A549 treated with GW870086 at 1 μM for 4 hours (cell line): ENCODE results near the gene CPLANE2. TPM values are rescaled to one million over a fixed set of nuclear protein-coding genes. Genes with fewer than 3 reads are reported as not detected.

ENCODE experiments used
- total RNA-seq: library from RNA; stranded (reverse); fragments of 200-300 nt; extraction: Qiagen RNA extraction; gene quantifications from 5 replicates; pipeline ENCODE4 v1.2.3, GENCODE V29; 2022; ENCODE audit warnings: low read depth

The CPLANE2 gene, protein sequence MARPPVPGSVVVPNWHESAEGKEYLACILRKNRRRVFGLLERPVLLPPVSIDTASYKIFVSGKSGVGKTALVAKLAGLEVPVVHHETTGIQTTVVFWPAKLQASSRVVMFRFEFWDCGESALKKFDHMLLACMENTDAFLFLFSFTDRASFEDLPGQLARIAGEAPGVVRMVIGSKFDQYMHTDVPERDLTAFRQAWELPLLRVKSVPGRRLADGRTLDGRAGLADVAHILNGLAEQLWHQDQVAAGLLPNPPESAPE
- total RNA-seq = 3.2 to 4.3 TPM (median 3.4 TPM) in 5 replicates

DNA sequence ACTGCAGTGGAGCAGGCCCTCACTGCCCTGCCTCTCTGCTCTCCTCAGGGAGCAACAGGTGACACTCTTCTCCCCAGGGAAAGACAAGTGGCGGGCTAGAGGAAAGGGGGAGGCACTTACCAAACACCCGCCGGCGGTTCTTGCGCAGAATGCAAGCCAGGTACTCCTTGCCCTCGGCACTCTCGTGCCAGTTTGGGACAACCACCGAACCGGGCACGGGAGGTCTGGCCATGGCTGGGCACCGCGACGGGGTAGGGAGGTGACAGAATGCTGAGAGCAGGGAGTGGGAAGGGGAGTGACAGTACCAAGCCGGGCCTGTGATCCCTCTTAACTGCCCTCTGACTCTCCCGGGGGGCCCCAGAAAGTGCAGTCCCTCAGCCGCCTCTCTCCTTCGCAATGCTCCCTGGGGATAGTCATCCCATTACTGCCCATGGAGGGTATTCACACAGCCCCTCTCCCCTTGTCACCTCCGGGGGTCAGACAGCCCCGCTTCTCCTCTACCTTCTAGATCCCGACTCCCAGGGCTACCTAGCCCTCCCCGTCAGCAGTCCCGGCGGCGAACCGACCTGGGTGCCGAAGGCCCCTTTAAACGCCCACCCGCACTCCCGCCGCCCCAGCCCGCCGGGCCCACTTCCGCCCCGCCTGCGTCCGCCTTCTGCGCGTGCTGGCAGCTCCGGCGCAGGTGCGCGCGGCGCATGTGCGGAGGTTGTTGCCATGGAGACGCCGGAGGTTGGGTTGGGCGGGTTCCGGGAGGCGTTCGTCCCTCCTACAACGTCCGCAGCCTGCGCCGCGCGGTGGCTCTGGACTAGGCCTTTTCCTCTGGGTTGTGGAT lies at the start of gene CPLANE2:
Gene CPLANE2 (minus strand): TSS at position 673 of the 832 bp plus-strand sequence. CDS start 441 bp downstream, at position 232.

DNA sequence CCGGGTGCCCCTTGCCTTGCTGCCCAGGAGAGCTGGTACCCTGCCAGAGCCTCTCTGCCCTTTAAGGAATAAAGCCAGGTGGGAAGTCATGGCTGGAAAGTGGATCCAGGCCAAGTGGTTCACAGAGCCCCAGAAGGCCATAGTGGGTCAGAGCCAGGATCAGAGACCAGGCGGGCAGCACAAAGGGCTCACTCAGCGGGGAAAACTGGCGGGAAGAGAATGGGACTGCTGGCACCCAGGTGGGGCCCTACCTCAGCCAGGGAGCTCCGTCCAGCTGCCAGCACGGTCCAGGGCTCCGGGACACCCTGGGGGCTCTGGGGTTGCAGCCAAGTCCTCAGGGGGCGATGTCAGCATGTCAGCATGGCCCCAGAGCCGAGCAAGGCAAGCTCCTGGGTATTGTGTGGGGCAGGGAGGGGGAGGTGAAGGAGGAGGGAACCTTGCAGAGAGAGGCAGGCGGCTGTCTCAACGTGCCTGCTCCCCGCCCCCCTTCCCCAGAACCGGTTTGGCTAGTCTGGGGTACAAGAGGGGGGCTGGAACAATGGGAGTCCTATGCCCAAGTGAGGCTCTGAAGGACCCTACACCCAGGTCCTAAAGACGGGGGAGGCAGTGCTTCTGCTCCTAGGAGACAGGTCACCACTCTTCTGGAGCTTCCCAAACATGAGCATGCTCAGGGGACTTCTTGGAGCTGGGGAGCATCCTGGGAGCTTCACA lies 24.6 kb downstream of the CPLANE2 start, which contains the start of gene ARHGEF19:
Gene ARHGEF19 (minus strand): TSS at position 402 of the 711 bp plus-strand sequence. CDS start 3,598 bp downstream, outside the sequence.

Other genes with a start within 250 kb of the CPLANE2 start
- 0.03 to 0.05 TPM in 2 of 5 replicates, not detected in the others for gene SRARP, start 232.9 kb downstream of the CPLANE2 start, total RNA-seq
- gene HSPB7, start 219.1 kb downstream of the CPLANE2 start, total RNA-seq = 0.06 to 0.26 TPM (median 0.11 TPM) in 3 of 5 replicates, not detected in the others
- 0.15 to 0.21 TPM in 2 of 5 replicates, not detected in the others for gene CLCNKA, start 215.1 kb downstream of the CPLANE2 start, total RNA-seq
- 0.10 to 0.13 TPM (median 0.10 TPM) in 3 of 5 replicates, not detected in the others for gene CLCNKB, start 193.4 kb downstream of the CPLANE2 start, total RNA-seq
- gene FAM131C, start 163.5 kb downstream of the CPLANE2 start, total RNA-seq = 15.1 to 21.1 TPM (median 19.8 TPM) in 5 replicates
- gene EPHA2, start 81.1 kb downstream of the CPLANE2 start, total RNA-seq = 113 to 159 TPM (median 149 TPM) in 5 replicates
- gene ARHGEF19, start 24.5 kb downstream of the CPLANE2 start, total RNA-seq = 5.6 to 6.6 TPM (median 6.3 TPM) in 5 replicates
- 7.4 to 9.7 TPM (median 8.8 TPM) in 5 replicates for gene FBXO42, start 115.3 kb upstream of the CPLANE2 start, total RNA-seq
- 72.6 to 93.5 TPM (median 90.7 TPM) in 5 replicates for gene SZRD1, start 130.1 kb upstream of the CPLANE2 start, total RNA-seq
- gene SPATA21, start 200.2 kb upstream of the CPLANE2 start, total RNA-seq = 0.05 to 0.11 TPM (median 0.06 TPM) in 4 of 5 replicates, not detected in the other
- gene NECAP2, start 203.5 kb upstream of the CPLANE2 start, total RNA-seq = 39.7 to 44.5 TPM (median 41.2 TPM) in 5 replicates